HuH-7 (cell line): ENCODE measurements around the gene CYTH3.

ENCODE experiments used
- DNase-seq: peaks from one replicate; pipeline ENCODE4 v3.0.0; 2011; ENCODE audit warnings: low spot score

CYTH3 gene

DNA sequence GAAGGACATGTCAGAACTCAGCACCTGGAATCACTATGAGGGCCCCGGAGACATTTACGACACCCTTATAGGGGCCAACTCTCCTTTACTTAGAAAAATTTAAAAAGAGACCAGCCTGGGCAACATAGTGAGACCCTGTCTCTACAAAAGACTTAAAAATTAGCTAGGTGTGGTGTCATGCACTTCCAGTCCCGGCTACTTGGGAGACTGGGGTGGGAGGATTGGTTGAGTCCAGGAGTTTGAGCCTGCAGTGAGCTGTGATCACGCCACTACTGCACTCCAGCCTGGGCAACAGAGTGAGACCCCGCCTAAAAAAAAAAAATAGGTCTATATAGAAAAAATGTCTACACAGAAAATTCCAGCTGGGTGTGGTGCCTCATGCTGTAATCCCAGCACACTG lies 7.5 kb upstream of the CYTH3 start:
- DNase-seq: no peak

DNA sequence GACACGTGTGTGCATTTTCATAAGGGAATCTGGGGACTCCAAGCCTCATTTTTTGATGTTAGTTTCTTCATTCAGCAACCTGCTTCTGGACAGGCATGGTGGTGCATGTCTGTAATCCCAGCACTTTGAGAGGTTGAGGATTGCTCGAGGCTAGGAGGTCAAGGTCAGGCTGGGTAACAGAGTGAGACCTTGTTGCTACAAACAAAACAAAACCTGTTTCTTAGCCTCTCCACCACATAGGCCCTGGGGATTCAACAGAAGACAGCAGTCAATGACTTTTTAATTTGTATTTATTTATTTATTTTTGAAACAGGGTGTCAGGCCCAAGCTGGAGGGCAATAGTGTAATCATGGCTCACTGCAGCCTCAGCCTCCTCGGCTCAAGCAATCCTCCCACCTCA lies 6.9 kb upstream of the CYTH3 start:
- DNase-seq: no peak

DNA sequence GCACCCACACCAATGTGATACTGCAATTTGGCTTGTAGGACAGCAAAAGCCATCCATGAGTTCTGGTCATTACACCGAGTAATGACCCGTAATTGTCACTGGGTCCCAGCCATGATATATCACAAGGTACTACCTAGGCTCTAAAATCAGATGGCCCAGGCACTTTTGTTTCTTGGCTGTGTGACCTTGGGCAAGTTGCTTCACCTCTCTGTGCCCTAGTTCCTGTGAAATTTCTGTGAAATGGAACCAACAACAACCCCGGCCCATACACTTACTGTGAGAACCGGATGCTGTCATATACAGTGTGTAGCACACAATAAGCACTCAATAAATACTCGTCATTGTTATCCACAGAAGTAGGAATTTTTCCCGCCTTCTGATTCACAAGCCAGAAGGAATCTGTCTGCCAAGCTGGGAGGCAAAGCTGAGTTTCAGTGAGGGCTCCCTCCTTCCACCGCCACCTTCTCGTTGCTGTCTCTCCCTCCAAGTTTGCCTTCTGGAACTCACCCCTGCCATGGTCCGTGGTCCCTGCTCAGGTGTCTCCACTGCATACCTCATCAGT lies 6.4 kb upstream of the CYTH3 start:
- DNase-seq: no peak

DNA sequence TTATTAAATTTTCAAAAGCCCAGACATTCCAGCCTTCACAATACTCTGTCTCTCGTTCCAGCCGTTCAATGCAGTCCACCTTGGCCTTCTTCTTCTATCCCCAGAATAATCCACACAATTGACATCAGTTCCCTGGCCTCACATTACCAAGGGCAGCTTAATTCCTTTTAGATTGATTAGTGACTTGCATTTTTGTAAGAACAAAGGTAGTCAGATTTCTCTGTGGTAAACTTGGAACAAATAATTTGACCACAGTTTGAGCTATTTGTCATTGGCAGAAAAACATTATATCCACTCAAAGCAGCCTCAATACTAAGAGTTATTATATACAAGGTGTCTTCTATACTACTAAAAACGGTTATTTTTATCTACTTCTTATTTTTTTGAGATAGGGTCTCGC lies 5.1 kb upstream of the CYTH3 start:
- no peak for DNase-seq

DNA sequence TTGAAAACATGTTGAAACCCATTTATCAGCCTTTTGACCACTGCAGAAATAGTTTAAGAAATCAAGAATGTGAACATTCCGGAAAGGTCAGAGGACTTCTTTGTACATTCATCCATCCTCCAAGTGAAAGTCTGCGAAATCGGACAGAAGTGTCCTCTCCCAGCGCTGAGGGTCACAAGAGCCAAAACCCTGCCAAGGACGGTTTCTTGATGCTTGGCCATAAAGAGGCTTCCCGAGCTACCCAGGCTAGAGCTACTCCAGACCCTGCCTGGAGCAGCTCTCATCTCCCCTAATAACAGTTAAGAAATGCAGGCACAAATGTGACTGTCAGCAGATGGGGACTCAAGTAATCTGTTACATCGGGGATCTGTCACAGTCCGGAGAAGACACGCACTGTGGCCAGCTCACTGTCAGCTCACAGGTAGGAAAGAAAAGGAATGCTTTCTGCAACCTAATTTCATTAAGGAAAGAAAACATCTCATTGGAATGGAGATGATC lies 4.5 kb upstream of the CYTH3 start:
- DNase-seq: no peak

DNA sequence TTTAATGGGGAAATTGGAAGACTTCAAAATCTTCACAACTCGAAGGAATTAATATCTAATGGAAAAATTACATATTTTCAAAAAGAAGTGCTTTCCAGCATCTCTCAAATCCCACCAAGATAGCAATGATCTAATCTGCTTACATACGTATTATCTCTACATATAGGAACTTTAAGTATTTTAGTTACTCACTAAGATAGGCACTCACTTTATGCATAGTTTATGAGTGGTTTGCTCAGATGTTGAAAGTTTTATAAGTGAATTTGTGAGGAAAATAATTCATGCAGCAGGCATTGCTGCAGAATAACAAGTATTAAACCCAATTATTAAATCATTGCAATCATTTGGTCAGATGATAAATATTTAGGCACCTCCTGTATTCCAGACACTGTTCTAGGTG lies 2.3 kb upstream of the CYTH3 start:
- no peak for DNase-seq

DNA sequence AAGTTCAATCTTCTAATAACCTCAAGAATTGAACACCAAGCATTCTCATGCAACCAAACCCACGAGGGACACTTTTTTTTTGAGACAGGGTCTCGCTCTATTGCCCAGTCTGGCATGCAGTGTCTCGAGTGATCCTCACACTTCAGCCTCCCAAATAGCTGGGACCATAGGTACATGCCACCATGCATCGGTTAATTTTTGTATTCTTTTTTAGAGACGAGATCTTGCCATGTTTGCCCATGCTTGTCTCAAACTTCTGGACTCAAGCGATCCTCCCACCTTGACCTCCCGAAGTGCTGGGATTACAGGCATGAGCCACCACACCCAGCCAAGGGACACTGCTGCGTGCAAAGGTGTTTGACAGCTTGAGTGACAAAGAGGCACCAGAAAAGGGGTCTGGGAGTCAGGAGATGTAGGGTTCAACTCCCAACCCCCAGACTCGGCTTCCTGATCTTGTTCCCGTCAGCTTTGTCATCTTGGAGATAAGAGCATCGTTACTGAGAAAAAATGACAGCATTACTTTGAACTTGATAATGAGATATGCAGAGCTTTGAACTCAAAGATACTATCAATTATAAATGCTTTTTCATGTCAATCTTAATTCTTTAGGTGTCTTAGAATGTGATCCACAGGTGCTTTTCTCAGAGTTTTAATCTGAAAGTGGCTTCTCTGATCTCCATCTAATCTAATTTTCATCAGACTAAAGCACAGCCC lies 1.6 kb upstream of the CYTH3 start:
- DNase-seq: no peak

DNA sequence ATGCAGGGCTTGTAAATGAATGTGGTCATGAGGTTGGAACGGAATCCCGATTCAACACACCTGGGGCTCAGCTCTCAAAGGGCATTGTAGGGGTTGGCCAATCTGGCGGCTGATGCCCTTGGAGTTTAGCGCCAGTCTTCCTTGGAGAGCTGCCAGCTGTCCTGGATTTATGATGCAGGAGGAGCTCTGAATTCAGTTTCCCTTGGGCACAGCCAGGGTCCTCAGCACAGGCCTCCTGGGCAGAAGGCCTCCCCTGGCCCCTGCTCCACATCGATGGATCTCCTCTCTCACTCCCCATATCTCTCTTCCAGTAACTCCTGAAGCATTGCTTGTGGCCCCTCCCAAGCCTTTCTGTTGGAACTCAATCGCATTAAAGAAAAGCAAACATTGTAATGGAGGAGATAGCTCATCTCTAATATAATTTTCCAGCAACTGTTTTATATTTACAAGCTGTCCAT lies 985 bp upstream of the CYTH3 start:
- DNase-seq: no peak

DNA sequence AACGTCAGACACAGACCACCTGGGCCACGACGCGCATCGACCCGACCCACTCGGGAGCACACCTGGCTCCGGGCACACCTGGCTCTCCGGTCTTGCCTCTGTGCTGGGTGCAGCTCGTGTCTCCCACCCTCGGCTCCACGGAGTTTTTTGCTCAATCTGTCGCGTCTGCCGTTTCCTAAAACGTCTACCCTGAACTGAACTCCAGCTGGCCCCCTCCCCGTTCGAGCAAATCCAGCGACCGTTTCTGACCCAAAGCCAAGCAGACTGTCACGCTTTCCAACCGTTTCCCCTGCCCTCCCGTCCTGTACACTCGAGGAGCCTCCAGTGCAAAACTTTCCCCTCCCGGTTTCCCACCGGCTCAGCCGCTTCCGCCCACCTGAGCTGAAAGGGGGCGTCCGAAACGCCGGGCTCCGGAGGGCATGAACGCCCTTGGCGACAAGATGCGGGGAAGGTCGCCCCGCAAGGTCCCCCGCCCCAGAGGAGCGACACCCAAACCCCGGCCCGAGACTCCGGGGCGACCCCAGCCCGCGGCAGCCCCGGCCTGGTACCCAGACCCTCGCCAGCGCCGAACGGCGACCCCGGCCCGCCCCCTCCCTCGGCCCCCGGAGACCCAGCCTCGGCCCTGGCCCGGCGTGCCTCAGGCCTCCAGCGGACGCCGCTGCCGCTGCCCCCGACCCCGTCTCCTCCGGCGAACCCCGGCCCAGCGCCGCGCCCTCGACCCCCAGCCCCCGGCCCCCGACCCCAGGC lies 557 bp downstream of the CYTH3 start:
- DNase-seq: peak; percentile 44

DNA sequence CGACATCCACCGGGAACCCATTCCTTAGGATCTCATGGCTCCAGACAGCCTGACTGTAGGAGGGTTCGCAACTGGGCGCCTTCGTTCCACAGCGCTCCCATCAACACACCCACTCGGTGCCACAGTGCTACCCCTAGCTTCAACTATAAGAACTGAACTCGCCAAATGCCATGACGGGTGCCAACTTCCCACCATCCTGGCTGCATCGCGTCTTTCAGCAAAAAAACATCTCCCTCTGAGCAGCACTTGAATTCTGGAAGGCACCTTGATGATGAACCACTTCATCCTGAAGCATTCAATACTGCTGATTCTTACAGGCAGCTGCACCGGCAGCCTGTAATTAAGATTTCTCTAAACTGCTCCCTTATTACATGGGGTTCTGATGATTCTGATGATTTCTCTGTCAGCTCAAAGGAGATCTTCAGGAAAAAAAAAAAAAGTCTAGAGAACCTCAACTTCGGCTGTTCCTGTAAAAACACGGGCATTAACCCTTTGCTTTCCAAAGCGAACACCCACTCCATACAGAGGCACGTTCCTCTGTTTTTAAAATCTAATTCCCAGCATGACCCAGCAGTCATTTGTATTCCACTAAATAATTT lies 1.3 kb downstream of the CYTH3 start:
- DNase-seq: no peak

DNA sequence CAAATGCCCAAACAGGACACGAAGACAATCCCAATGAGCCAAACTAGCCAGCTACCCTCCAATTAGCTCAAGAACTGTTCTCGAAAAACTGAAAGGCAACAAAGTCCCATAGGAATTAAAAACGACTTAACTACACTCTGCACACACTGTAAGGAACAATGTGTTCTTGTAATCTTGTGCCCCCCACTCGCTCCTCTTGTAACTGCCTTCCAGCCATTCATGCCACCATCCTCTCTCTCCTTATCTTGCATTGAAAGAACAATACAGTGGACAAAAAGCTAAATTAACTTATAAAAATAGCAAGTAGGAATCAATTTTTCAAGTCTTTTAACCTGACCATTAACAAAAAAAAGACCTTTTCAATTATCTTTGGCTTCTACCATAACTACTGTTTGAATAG lies 2.9 kb downstream of the CYTH3 start:
- DNase-seq: no peak

DNA sequence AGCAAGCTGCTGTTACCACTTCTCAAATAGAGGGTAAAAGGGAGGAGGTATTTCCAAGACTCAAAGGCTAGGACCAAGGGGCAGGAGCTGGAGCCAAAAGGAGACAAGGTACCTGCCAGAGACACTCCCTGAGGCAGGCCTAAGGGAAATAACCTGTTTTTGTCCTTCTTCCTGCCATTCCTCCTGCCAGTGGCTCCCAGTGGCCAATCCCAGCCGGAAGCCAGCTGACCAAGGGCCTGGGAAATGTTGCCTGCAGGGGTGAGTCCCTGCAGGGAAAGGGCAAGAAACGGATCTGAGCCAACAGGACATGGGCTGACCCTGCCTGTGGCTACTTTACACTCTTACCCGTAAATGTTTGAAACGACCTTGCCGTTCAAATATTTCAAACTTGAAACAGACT lies 3.5 kb downstream of the CYTH3 start:
- DNase-seq: no peak

DNA sequence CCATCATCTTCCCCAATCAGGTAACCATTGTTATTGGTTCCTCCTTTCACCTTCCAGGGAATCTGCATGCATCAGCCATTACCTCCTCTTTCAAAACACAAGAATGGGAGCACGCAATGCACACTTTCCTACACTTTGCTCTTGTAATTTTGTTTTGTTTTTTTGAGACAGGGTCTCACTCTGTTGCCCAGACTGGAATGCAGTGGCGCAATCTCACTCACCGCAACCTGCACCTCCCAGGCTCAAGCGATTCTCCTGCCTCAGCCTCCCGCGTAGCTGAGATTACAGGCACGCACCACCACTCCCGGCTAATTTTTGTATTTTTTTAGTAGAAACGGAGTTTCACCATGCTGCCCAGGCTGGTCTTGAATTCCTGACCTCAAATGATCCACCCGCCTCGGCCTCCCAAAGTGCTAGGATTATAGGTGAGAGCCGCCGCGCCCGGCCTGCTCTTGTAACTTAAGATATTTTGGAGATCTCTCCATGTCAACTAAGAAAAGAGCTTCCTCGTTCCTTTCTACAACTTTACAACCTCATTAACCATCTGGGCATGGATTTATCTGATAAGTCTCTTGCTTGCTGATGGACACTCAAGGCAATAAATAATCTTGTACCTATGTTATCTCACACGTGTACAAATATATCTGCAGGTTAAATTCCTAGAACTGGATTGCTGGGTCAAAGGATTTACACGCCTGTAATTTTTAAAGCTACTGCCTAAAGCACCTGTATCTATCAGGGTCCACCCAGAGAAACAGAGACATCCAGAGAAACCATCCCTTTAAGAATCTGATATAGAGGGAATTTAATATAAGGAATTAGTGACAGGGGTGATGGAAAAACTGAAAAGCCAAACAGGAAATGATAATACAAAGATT lies 4.2 kb downstream of the CYTH3 start:
- DNase-seq: no peak

DNA sequence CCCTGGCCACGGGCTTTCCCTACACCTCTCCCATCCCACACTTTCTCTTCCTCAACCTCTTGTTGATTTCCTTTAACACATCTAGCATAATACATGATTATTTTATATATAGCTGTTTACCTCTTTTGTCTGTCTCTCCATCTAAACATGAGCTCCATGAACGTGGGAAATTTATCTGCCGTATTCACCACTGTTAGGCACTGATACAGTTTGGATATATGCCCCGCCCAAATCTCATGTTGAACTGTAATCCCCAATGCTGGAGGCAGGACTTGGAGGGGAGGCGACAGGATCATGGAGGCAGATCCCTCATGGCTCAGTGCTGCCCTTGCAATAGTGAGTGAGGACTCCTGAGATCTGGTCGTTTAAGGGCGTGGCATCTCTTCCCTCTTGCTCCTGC lies 5.7 kb downstream of the CYTH3 start:
- no peak for DNase-seq

DNA sequence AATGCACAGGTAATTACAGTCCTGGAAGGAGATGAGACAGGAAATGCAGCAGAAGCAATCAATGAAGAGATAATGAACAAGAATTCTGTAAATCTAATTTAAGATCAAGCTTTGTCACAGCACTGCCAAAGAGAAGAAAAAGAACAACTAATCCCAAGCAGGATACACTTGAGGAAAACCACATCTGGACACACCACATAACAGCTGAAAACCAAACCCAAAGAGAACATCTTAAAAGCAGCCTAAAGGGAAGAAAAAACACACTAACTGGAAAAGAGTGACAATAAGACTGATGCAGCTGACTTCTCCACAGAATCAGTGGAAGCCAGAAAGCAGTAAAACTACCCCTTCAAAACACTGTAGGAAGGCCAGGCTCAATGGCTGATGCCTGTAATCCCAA lies 10.2 kb downstream of the CYTH3 start:
- no peak for DNase-seq

DNA sequence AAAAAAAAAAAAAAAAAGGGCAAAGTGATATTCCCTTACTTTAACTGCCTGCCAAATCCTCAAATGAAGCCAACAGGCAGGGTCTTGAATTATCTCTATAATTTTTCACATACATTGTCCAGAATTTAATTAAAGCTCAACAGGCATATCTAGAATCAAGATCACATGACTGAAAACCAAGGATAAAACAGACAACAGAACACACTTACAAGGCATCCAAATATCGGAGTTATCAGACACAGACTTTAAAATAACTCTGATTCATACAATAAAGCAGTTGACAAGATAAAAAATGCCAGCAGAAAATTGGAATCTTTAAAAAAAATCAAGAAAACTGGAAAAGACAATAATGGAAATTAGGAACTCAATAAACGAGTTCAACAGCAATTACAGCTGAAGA lies 10.7 kb downstream of the CYTH3 start:
- no peak for DNase-seq

DNA sequence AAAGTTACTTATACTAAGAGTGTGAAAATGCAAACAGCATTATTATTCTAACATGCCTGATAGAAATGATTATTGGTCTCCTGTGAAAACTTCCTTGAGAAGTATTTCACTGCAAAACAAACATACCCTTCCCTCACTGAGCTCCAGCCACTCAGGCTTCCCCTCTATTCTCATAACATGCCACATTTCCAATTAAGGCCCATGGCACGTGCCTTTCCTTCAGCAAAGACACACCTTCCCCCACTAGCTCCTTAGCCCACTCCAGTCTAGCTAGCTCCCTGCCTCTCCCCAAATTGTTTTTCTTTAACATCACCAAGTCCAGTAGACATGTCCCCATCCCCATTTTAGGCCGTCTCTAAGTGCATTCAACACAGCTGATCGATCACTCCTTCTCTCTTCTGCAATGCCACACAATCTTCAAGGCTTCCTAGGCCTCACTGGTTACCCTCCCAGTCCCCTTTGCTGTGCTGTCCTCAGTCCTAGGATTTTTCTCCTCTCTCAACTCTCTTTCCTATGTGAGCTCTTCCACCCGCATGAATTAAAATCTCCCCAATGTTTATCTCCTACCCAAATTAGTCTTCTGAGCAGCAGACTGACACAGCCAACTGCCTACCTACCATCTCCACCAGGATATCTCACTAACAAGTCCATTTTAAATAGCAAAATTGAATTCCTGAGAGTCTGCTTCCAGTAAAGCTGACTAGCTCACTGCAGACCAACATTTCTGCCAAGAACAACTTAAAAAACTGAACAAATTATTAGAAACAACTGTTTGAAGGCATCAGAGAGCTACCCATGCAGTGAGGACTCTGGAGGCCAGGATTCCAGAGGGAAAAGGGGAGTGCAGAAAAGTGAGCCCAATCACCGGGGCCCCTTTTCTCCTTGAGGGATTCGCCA lies 11.9 kb downstream of the CYTH3 start:
- DNase-seq: no peak

DNA sequence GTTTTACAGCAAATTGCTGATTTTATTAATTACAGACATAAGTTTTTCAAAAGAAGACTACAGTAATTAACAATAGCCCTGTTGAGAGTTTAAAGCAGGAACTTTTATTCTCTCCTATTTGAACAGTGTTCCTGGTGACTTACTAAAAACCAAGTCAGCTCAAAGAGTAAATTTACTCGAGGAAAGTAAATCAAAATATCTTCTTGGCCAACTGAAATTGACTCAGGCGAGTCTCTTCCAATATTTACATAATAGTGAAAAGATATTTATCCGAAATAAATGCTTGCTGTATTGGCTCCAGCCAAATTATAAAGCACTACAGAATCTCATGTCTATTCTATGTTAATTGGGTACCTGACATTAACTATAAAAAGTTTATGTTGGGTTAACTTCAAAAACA lies 13.2 kb downstream of the CYTH3 start:
- no peak for DNase-seq

DNA sequence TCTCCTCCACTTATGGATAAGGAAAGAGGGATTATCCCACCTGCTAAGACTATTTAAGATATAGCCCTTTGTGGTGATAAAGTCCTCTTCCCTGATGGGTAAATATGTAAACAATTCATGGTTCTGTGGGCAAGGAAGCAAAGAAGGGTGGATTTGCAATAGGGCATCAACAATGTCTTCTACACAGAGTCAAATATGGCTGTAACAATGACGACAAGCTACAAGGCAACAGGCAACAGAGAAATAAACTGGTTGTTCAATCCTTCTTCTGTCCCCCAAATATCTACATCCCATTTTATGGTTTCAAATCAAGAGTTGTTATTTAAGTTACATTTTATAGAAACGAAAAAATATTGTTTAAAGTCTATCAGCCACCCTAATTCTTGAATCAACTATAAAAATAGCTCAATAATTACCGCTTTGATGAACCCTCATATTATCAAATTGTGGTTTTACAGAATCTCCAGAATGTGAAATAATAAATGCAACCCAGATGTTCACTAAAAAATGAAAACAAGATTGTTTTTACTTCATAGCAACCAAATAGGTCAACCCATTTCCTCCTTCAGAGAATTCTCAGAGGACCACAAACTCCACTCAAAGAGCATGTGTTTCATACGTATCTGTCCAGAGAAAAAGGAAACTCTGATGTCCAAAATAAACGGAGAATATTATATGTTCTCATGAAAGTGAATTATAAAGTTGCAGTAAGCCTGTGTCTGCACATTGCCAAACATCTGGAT lies 13.8 kb downstream of the CYTH3 start:
- no peak for DNase-seq

DNA sequence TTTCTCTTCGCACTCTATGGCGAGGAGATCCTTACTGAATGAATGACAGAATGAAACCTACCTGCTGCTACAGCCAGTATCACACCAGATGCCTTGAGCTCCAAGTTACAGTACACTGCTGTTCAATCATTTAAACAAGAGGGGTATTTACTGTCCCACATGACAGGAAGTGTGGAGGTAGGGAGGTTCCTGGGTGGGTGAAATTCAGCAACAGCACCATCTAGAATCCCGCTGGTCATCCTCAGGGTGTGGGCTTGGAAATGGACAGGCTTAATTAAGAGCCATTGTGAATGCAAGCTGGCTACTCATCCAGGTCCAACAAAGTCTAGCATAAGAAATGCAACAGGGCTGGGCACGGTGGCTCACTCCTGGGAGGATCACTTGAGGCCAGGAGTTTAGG lies 14.7 kb downstream of the CYTH3 start:
- no peak for DNase-seq
